Measurements from ENCODE around the gene TANGO6.

TANGO6 gene

GRCh38 chr16:68927018-68927417 lies 83.7 kb downstream of the TANGO6 start:
- no peak overlapping the region for H3K4me3 ChIP-seq (ENCODE audit: low read length)
- no peak for TF ChIP-seq CTCF (conservative IDR thresholded peaks at IDR 0.05; ENCODE audit: low read length)

GRCh38 chr16:68931196-68931595 lies 87.9 kb downstream of the TANGO6 start:
- no peak for TF ChIP-seq CTCF (conservative IDR thresholded peaks at IDR 0.05; ENCODE audit: low read length)

More at GRCh38 chr16:68927018-68927417, 83.7 kb downstream of the TANGO6 start:
- no peak for DNase-seq (ENCODE audit: low read depth)

GRCh38 chr16:68934402-68934801 lies 91.1 kb downstream of the TANGO6 start:
- no peak overlapping the region for H3K4me3 ChIP-seq (ENCODE audit: low read length)
- DNase-seq (ENCODE audit: low read depth): no peak
- no peak for TF ChIP-seq CTCF (conservative IDR thresholded peaks at IDR 0.05; ENCODE audit: low read length)

More at GRCh38 chr16:68931196-68931595, 87.9 kb downstream of the TANGO6 start:
- no peak overlapping the region for H3K4me3 ChIP-seq (ENCODE audit: low read length)
- DNase-seq (ENCODE audit: low read depth): no peak

- no peak for DNase-seq (ENCODE audit: low read depth)
- no peak for TF ChIP-seq CTCF (conservative IDR thresholded peaks at IDR 0.05; ENCODE audit: low read length)
- no peak overlapping the region for H3K4me3 ChIP-seq (ENCODE audit: low read length)
Measured at GRCh38 chr16:68935008-68935407, 91.7 kb downstream of the TANGO6 start.

GRCh38 chr16:68936736-68937631 lies 93.7 kb downstream of the TANGO6 start:
- peak; percentile 53 for DNase-seq (ENCODE audit: low read depth)

GRCh38 chr16:68939692-68940320 lies 96.5 kb downstream of the TANGO6 start:
- no peak for DNase-seq (ENCODE audit: low read depth)
- H3K4me3 ChIP-seq (ENCODE audit: low read length): no peak overlapping the region
- no peak for TF ChIP-seq CTCF (conservative IDR thresholded peaks at IDR 0.05; ENCODE audit: low read length)

More at GRCh38 chr16:68936736-68937631, 93.7 kb downstream of the TANGO6 start:
- H3K4me3 ChIP-seq (ENCODE audit: low read length): no peak overlapping the region
- TF ChIP-seq CTCF (conservative IDR thresholded peaks at IDR 0.05; ENCODE audit: low read length): no peak
